CD14-positive monocyte (primary cell): ENCODE results near the gene CHRNA4. TPM values are rescaled to one million over a fixed set of nuclear protein-coding genes. Genes with fewer than 3 reads are reported as not detected.

Experiments used
- DNase-seq, 3 donors: peaks; one replicate each; pipeline ENCODE4 v3.0.0-alpha.2; 2011 to 2022
- H2AFZ ChIP-seq: 2 replicates; pipeline ENCODE4 v1.6.0; 2012; ENCODE audit warnings: mild to moderate bottlenecking, low read depth, low read length, inconsistent platforms; ENCODE audit not compliant: insufficient read depth, poor library complexity, severe bottlenecking
- H3K27ac ChIP-seq, 2 donors: 1 replicate in 1 of 2; 2 replicates in 1 of 2; pipeline ENCODE4 v1.5.1; 2012 to 2013; ENCODE audit warnings: low read length in 2 of 2, control low read depth in 1 of 2, inconsistent platforms in 1 of 2, low read depth in 1 of 2, mild to moderate bottlenecking in 1 of 2
- H3K27me3 ChIP-seq, 2 donors: one replicate each; pipeline versions ENCODE4 v1.6.0 to v1.6.1; 2011 to 2013; ENCODE audit warnings: low read length in 2 of 2; ENCODE audit not compliant: control insufficient read depth in 2 of 2, insufficient read depth in 2 of 2
- H3K36me3 ChIP-seq, 2 donors: replicated peaks in 1 of 2; 1 replicate in 1 of 2; 2 replicates in 1 of 2; pipeline versions ENCODE4 v1.5.1 to v1.6.1; 2012 to 2013; ENCODE audit warnings: low read length in 2 of 2, control low read depth in 1 of 2, inconsistent platforms in 1 of 2, mild to moderate bottlenecking in 1 of 2; ENCODE audit not compliant: insufficient read depth in 2 of 2, control insufficient read depth in 1 of 2
- H3K4me1 ChIP-seq, 2 donors: 1 replicate in 1 of 2; 2 replicates in 1 of 2; pipeline versions ENCODE4 v1.5.1 to v1.6.1; 2012 to 2013; ENCODE audit warnings: low read length in 2 of 2, control low read depth in 1 of 2, inconsistent platforms in 1 of 2, mild to moderate bottlenecking in 1 of 2, moderate library complexity in 1 of 2; ENCODE audit not compliant: insufficient read depth in 2 of 2, control insufficient read depth in 1 of 2
- H3K4me2 ChIP-seq: replicated peaks from 2 replicates; pipeline ENCODE3; 2012; ENCODE audit warnings: low read length, moderate library complexity, mild to moderate bottlenecking; ENCODE audit not compliant: poor library complexity, severe bottlenecking; ENCODE audit errors: extremely low read depth
- H3K4me3 ChIP-seq, 3 experiments: fragments of 200-600 bp in 1 of 3; sonication (generic) in 1 of 3; replicated peaks in 1 of 3; 1 replicate in 2 of 3; 2 replicates in 1 of 3; pipeline ENCODE4 v1.5.1; 2011 to 2013; ENCODE audit warnings: low read length in 3 of 3, mild to moderate bottlenecking in 3 of 3, control low read depth in 2 of 3, low read depth in 2 of 3, inconsistent platforms in 1 of 3, moderate library complexity in 1 of 3
- H3K79me2 ChIP-seq: 2 replicates; pipeline ENCODE4 v1.6.0; 2012; ENCODE audit warnings: mild to moderate bottlenecking, control low read depth, inconsistent platforms, low read length, moderate library complexity; ENCODE audit not compliant: insufficient read depth
- H3K9ac ChIP-seq: 2 replicates; pipeline ENCODE4 v1.6.0; 2017; ENCODE audit warnings: low read length, mild to moderate bottlenecking; ENCODE audit not compliant: insufficient read depth, poor library complexity, severe bottlenecking
- H3K9me3 ChIP-seq, 2 donors: replicated peaks in 1 of 2; 1 replicate in 1 of 2; 2 replicates in 1 of 2; pipeline versions ENCODE4 v1.5.1 to v1.6.1; 2012 to 2013; ENCODE audit warnings: low read length in 2 of 2, control low read depth in 1 of 2; ENCODE audit not compliant: control insufficient read depth in 1 of 2, insufficient read depth in 1 of 2
- H4K20me1 ChIP-seq: 2 replicates; pipeline ENCODE4 v1.6.0; 2012; ENCODE audit warnings: mild to moderate bottlenecking, low read length, control low read depth, moderate library complexity; ENCODE audit not compliant: insufficient read depth
- H3K27ac Mint-ChIP-seq, 7 donors: one replicate each; pipeline ENCODE4 v1.8.0; 2020; ENCODE audit warnings: mild to moderate bottlenecking in 7 of 7, mixed read lengths in 7 of 7, moderate library complexity in 6 of 7, inconsistent platforms in 2 of 7
- H3K27me3 Mint-ChIP-seq, 3 donors: one replicate each; pipeline ENCODE4 v1.8.0; 2021 to 2022; ENCODE audit warnings: low read depth in 3 of 3, mild to moderate bottlenecking in 3 of 3, mixed read lengths in 3 of 3, moderate library complexity in 3 of 3, inconsistent platforms in 1 of 3
- H3K36me3 Mint-ChIP-seq, 2 donors: one replicate each; pipeline ENCODE4 v1.8.0; 2020; ENCODE audit warnings: mixed read lengths in 2 of 2, inconsistent platforms in 1 of 2, mild to moderate bottlenecking in 1 of 2
- H3K4me1 Mint-ChIP-seq: one replicate; pipeline ENCODE4 v1.8.0; 2020; ENCODE audit warnings: mild to moderate bottlenecking, mixed read lengths
- H3K4me3 Mint-ChIP-seq, 2 donors: one replicate each; pipeline ENCODE4 v1.8.0; 2020; ENCODE audit warnings: mild to moderate bottlenecking in 2 of 2, mixed read lengths in 2 of 2, moderate library complexity in 1 of 2
- H3K9me3 Mint-ChIP-seq, 7 donors: one replicate each; pipeline ENCODE4 v1.8.0; 2020 to 2022; ENCODE audit warnings: mixed read lengths in 7 of 7, mild to moderate bottlenecking in 6 of 7, moderate library complexity in 6 of 7, inconsistent platforms in 2 of 7
- WGBS: methylation state at CpG from one replicate; pipeline ENCODE4 v1.1.5; 2013; ENCODE audit warnings: missing lambda C conversion rate; ENCODE audit not compliant: insufficient coverage; 5-methylcytosine and 5-hydroxymethylcytosine counted together
- intact Hi-C, 2 donors: fragments of 100-400 bp; cut with micrococcal nuclease; formaldehyde crosslinking; loops; one replicate each; pipeline versions ENCODE4 v1.15.0 to v1.15.1; 2023
- polyA plus RNA-seq, 3 donors: library from polyadenylated mRNA; depleted of rRNA in 1 of 3; unstranded in 2 of 3; stranded (reverse) in 1 of 3; fragments of 300-500 nt in 2 of 3; fragments of >200 nt in 1 of 3; fragmentation: Illumina TruSeq in 2 of 3; gene quantifications; 1 replicate in 2 of 3; 2 replicates in 1 of 3; pipeline ENCODE4 v1.2.3, GENCODE V29; 2012 to 2021
- TF ChIP-seq, protein P1 (sequence below): fragments of 200-600 bp; IDR thresholded peaks from one replicate; pipeline ENCODE4 v1.8.0; 2022; ENCODE audit warnings: antibody characterized with exemption, mild to moderate bottlenecking

CHRNA4 gene
- polyA plus RNA-seq, 3 donors, result not detected

DNA sequence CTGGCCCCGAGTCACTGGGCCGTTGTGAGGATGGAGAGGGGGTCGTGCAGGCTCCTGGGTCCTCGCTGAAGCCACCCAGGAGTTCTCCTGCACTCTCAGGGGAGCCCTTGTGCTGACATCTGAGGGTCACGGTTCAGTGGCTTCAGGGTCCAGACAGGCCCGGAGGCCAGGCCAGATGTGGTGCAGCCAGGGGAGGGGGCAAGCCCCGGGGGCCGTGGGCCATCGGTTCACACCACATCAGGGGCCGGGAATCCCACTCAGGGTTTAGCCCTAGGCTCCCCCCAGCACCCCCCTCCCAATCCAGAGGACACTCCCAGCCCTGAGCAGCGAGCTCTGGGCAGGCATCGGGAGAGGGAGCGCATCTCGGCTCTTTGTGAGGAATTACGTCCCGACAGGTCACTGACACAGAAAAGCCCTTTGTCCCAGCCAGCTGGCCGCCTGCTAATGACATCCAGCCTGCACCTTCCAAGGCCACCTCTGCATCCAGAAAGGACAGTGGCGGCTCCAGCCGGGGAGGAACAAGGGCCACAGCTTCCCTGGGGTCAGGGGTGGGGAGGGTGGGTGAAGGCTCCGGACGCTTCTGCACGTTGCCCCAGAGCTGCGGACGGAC lies 6.4 kb upstream of the CHRNA4 start:
- Histone ChIP-seq H3K79me2 (no peaks in the 10 kb centered on the region), H3K27ac (no peak overlapping the region), H3K9me3 (no peaks in the 10 kb centered on the region), H3K4me1 (no peaks in the 10 kb centered on the region), H3K9ac (no peak overlapping the region), H3K36me3 (no peaks in the 10 kb centered on the region), H3K4me2 (no peak overlapping the region), H3K27me3 (peaks cover 0 to 2% of the 10 kb centered on the region in 2 donors), H2AFZ (no peak overlapping the region), H4K20me1 (no peaks in the 10 kb centered on the region), H3K4me3 (no peak overlapping the region)
- no peak overlapping the region for H3K4me3 Mint-ChIP-seq
- H3K9me3 Mint-ChIP-seq, result peaks cover 0 to 2% (median 0%) of the 10 kb centered on the region in 7 donors
- H3K36me3 Mint-ChIP-seq, result no peaks in the 10 kb centered on the region
- H3K27me3 Mint-ChIP-seq, result peaks cover 11 to 16% (median 14%) of the 10 kb centered on the region in 3 donors
- 70% methylated on average over 16 of the region's 24 CpGs for WGBS
- intact Hi-C loops, result no loop called here
- no peaks in the 10 kb centered on the region for H3K4me1 Mint-ChIP-seq
- no peak overlapping the region for H3K27ac Mint-ChIP-seq
- TF ChIP-seq, protein P1, sequence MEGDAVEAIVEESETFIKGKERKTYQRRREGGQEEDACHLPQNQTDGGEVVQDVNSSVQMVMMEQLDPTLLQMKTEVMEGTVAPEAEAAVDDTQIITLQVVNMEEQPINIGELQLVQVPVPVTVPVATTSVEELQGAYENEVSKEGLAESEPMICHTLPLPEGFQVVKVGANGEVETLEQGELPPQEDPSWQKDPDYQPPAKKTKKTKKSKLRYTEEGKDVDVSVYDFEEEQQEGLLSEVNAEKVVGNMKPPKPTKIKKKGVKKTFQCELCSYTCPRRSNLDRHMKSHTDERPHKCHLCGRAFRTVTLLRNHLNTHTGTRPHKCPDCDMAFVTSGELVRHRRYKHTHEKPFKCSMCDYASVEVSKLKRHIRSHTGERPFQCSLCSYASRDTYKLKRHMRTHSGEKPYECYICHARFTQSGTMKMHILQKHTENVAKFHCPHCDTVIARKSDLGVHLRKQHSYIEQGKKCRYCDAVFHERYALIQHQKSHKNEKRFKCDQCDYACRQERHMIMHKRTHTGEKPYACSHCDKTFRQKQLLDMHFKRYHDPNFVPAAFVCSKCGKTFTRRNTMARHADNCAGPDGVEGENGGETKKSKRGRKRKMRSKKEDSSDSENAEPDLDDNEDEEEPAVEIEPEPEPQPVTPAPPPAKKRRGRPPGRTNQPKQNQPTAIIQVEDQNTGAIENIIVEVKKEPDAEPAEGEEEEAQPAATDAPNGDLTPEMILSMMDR, result no peak
- no peak for DNase-seq

DNA sequence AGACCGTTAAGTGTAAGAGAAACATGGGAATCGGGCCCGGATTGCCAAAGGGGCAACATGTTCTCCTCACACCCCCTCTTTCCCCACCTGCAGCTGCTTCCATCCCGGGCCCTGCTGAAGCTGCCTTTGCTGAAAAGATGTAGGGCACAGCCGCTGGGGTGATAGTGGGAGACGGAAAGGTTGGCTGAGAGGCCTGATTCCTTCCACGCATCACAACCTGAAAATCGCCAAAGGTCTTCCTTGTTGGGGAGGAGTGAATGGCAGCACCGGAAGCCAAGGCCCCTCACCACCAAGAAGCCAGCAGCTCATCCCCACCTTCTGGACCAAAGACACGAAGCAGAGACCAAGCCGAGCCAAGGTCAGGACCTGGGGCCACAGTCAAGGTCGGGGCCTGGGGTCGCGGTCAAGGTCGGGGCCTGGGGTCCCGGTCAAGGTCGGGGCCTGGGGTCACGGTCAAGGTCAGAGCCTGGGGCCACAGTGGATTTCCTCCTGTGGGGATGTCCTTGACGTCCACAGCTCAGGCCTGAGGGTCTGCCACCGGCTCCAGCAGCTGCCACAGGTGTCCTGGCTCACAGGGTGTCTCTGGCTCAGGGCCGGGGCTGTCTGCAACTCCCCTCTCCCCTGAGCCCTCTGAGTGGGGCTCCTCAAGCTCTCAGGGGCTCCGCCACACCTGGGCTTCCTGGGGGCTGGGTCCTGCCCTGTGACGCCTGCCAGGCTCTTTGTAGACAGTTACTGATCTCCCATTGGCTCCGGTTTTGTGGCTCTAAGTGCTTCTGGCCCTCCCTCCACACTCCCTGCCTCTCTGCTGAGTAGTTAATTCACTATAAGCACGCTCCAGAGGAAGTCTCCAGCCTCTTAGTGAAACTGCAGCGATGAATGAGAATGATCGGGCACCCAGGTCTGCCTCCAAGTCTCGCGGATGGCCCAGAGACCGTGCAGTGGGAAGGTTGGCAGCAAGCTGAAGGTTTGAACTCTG lies 5.5 kb upstream of the CHRNA4 start:
- H3K36me3 ChIP-seq, result no peaks in the 10 kb centered on the region
- peaks cover 0 to 11% of the 10 kb centered on the region in 2 donors for H3K27me3 ChIP-seq
- H3K79me2 ChIP-seq, result no peaks in the 10 kb centered on the region
- Mint-ChIP-seq H3K27me3 (peaks cover 19 to 25% (median 20%) of the 10 kb centered on the region in 3 donors), H3K4me3 (no peak overlapping the region), H3K9me3 (peaks cover 0 to 2% (median 0%) of the 10 kb centered on the region in 7 donors), H3K4me1 (no peaks in the 10 kb centered on the region), H3K36me3 (no peaks in the 10 kb centered on the region), H3K27ac (no peak overlapping the region)
- no peak overlapping the region for H2AFZ ChIP-seq
- WGBS, result 87% methylated on average over 20 of the region's 30 CpGs
- no peak overlapping the region for H3K4me3 ChIP-seq
- H3K9me3 ChIP-seq, result no peaks in the 10 kb centered on the region
- H3K4me2 ChIP-seq, result no peak overlapping the region
- H3K4me1 ChIP-seq, result no peaks in the 10 kb centered on the region
- H3K27ac ChIP-seq, result no peak overlapping the region
- intact Hi-C loops, result no loop called here
- DNase-seq, result no peak
- TF ChIP-seq, protein P1, result no peak
- no peaks in the 10 kb centered on the region for H4K20me1 ChIP-seq
- H3K9ac ChIP-seq, result peak overlapping the region; percentile 1
